GM12865 (cell line): ENCODE data around the gene HEYL.

Source experiments
- DNase-seq: peaks from one replicate; pipeline ENCODE4 v3.0.0; 2010; ENCODE audit warnings: low read depth
- H3K4me3 ChIP-seq: 2 replicates; pipeline ENCODE4 v1.5.1; 2011; ENCODE audit warnings: mild to moderate bottlenecking, low read depth, low read length, control low read depth
- CTCF ChIP-seq: IDR thresholded peaks from 2 replicates; pipeline ENCODE4 v1.5.1; 2011; ENCODE audit warnings: low read length, control low read depth, low read depth, inconsistent platforms; ENCODE audit not compliant: insufficient read depth; ENCODE audit errors: missing control alignments

HEYL gene

GRCh38 chr1:39659110-39659509 lies 19.7 kb upstream of the HEYL start:
- H3K4me3 ChIP-seq: no peak overlapping the region
- TF ChIP-seq CTCF: no peak
- no peak for DNase-seq

- DNase-seq: peak; percentile 90
- no peak overlapping the region for H3K4me3 ChIP-seq
- TF ChIP-seq CTCF: peak; percentile 90
Measured at GRCh38 chr1:39657923-39658485, 18.6 kb upstream of the HEYL start.

GRCh38 chr1:39657402-39657801 lies 18.0 kb upstream of the HEYL start:
- no peak for DNase-seq
- no peak overlapping the region for H3K4me3 ChIP-seq
- TF ChIP-seq CTCF: no peak

- no peak overlapping the region for H3K4me3 ChIP-seq
- DNase-seq: no peak
- TF ChIP-seq CTCF: no peak
Measured at GRCh38 chr1:39656391-39656790, 16.9 kb upstream of the HEYL start.

- H3K4me3 ChIP-seq: no peak overlapping the region
- TF ChIP-seq CTCF: no peak
- DNase-seq: no peak
Measured at GRCh38 chr1:39655578-39656268, 16.3 kb upstream of the HEYL start.

- H3K4me3 ChIP-seq: no peak overlapping the region
- no peak for DNase-seq
- TF ChIP-seq CTCF: no peak
Measured at GRCh38 chr1:39654291-39654690, 14.8 kb upstream of the HEYL start.
